ENCODE data around the gene CTNNA2. TPM values are rescaled to one million over a fixed set of nuclear protein-coding genes. Genes with fewer than 3 reads are reported as not detected.

CTNNA2 gene
- total RNA-seq, 1 experiment from 2014 or later = not detected

- Histone ChIP-seq H3K27me3 (ENCODE audit: insufficient read depth, low read depth) (no peaks in the 10 kb centered on the region), H3K9me2 (ENCODE audit: insufficient read depth) (no peaks in the 10 kb centered on the region), H2AFZ (no peak overlapping the region), H3K79me2 (ENCODE audit: low read depth) (no peaks in the 10 kb centered on the region), H3K4me3 (no peak overlapping the region), H3K27ac (no peak overlapping the region), H3K4me2 (no peak overlapping the region), H4K20me1 (ENCODE audit: insufficient read depth) (no peaks in the 10 kb centered on the region), H3F3A (ENCODE audit: insufficient read depth, low read depth) (no peaks in the 10 kb centered on the region), H3K9me3 (ENCODE audit: insufficient read depth, low read depth) (no peaks in the 10 kb centered on the region), H3K4me1 (replicated peaks; ENCODE audit: insufficient read depth) (no peaks in the 10 kb centered on the region), H3K36me3 (ENCODE audit: low read depth) (no peaks in the 10 kb centered on the region)
- intact Hi-C loops (cut with micrococcal nuclease; ENCODE audit: unreplicated experiment) = no loop called here
- no TSS peak for BruUV-seq (replicated peaks)
- POLR2A ChIA-PET (ENCODE audit: unreplicated experiment) = no interaction called here
- DNase-seq = no peak
- CTCF ChIA-PET = no interaction called here
- no peak for TF ChIP-seq EZH2 (IDR thresholded peaks at IDR 0.05; ENCODE audit: low read depth)
- TF ChIP-seq CTCF (conservative IDR thresholded peaks at IDR 0.05) = no peak
Observed at GRCh38 chr2:80185091-80185490, 672.2 kb downstream of the CTNNA2 start.

GRCh38 chr2:80186262-80186661 is 673.4 kb downstream of the CTNNA2 start:
- H2AFZ ChIP-seq = no peak overlapping the region
- H3K27ac ChIP-seq = no peak overlapping the region
- no peaks in the 10 kb centered on the region for H3K9me3 ChIP-seq (ENCODE audit: insufficient read depth, low read depth)
- no peaks in the 10 kb centered on the region for H3K36me3 ChIP-seq (ENCODE audit: low read depth)
- H3K4me3 ChIP-seq = no peak overlapping the region
- ChIA-PET POLR2A (ENCODE audit: unreplicated experiment) (no interaction called here), CTCF (no interaction called here)
- H3K4me2 ChIP-seq = no peak overlapping the region
- no peaks in the 10 kb centered on the region for H4K20me1 ChIP-seq (ENCODE audit: insufficient read depth)
- no peaks in the 10 kb centered on the region for H3K4me1 ChIP-seq (replicated peaks; ENCODE audit: insufficient read depth)
- BruUV-seq (replicated peaks) = no TSS peak
- no peaks in the 10 kb centered on the region for H3F3A ChIP-seq (ENCODE audit: insufficient read depth, low read depth)
- H3K9me2 ChIP-seq (ENCODE audit: insufficient read depth) = no peaks in the 10 kb centered on the region
- H3K79me2 ChIP-seq (ENCODE audit: low read depth) = no peaks in the 10 kb centered on the region
- no peak for DNase-seq
- no peak for TF ChIP-seq EZH2 (IDR thresholded peaks at IDR 0.05; ENCODE audit: low read depth)
- no peak for TF ChIP-seq CTCF (conservative IDR thresholded peaks at IDR 0.05)
- intact Hi-C loops (cut with micrococcal nuclease; ENCODE audit: unreplicated experiment) = no loop called here
- no peaks in the 10 kb centered on the region for H3K27me3 ChIP-seq (ENCODE audit: insufficient read depth, low read depth)

- ChIA-PET POLR2A (ENCODE audit: unreplicated experiment) (no interaction called here), CTCF (no interaction called here)
- H3K4me3 ChIP-seq = no peak overlapping the region
- no peaks in the 10 kb centered on the region for H3K79me2 ChIP-seq (ENCODE audit: low read depth)
- DNase-seq = no peak
- no peaks in the 10 kb centered on the region for H3K4me1 ChIP-seq (replicated peaks; ENCODE audit: insufficient read depth)
- no peak overlapping the region for H2AFZ ChIP-seq
- no peaks in the 10 kb centered on the region for H3K9me2 ChIP-seq (ENCODE audit: insufficient read depth)
- H3K27me3 ChIP-seq (ENCODE audit: insufficient read depth, low read depth) = no peaks in the 10 kb centered on the region
- H3K9me3 ChIP-seq (ENCODE audit: insufficient read depth, low read depth) = no peaks in the 10 kb centered on the region
- H3K27ac ChIP-seq = no peak overlapping the region
- no peaks in the 10 kb centered on the region for H3K36me3 ChIP-seq (ENCODE audit: low read depth)
- no peak overlapping the region for H3K4me2 ChIP-seq
- intact Hi-C loops (cut with micrococcal nuclease; ENCODE audit: unreplicated experiment) = no loop called here
- no peaks in the 10 kb centered on the region for H4K20me1 ChIP-seq (ENCODE audit: insufficient read depth)
- no TSS peak for BruUV-seq (replicated peaks)
- H3F3A ChIP-seq (ENCODE audit: insufficient read depth, low read depth) = no peaks in the 10 kb centered on the region
- TF ChIP-seq CTCF (conservative IDR thresholded peaks at IDR 0.05) (no peak), EZH2 (IDR thresholded peaks at IDR 0.05; ENCODE audit: low read depth) (no peak)
Observed at GRCh38 chr2:80187156-80187555, 674.3 kb downstream of the CTNNA2 start.

All from PC-9 (cell line).